CD4-positive, CD25-positive, alpha-beta regulatory T cell (primary cell): ENCODE results near the gene DYNLRB1. TPM values are rescaled to one million over a fixed set of nuclear protein-coding genes. Genes with fewer than 3 reads are reported as not detected.

ENCODE experiments used
- ATAC-seq, 2 donors: fragments of 150-1000 bp; cut with Tn5 transposase; one replicate each; pipeline ENCODE4 v1.10.0; 2021; ENCODE audit warnings: low read depth in 2 of 2, moderate number of reproducible peaks in 2 of 2, moderate library complexity in 1 of 2
- DNase-seq, 3 donors: peaks; one replicate each; pipeline versions ENCODE4 v3.0.0 to v3.0.0-alpha.2; 2012 to 2022; ENCODE audit warnings: mixed read lengths in 1 of 3
- H3K27ac ChIP-seq: one replicate; pipeline ENCODE4 v1.7.0; 2013; ENCODE audit warnings: mild to moderate bottlenecking, low read length; ENCODE audit not compliant: insufficient read depth, poor library complexity, severe bottlenecking
- H3K27me3 ChIP-seq: one replicate; pipeline ENCODE4 v1.7.0; 2013; ENCODE audit warnings: low read length; ENCODE audit not compliant: control insufficient read depth, insufficient read depth
- H3K36me3 ChIP-seq: one replicate; pipeline ENCODE4 v1.7.0; 2013; ENCODE audit warnings: mild to moderate bottlenecking, low read length, moderate library complexity; ENCODE audit not compliant: control insufficient read depth, insufficient read depth
- H3K4me1 ChIP-seq: 2 replicates; pipeline ENCODE4 v1.7.0; 2013; ENCODE audit warnings: mild to moderate bottlenecking, low read length; ENCODE audit not compliant: insufficient read depth, control insufficient read depth, poor library complexity, severe bottlenecking
- H3K4me3 ChIP-seq: one replicate; pipeline ENCODE4 v1.7.0; 2013; ENCODE audit warnings: low read depth, mild to moderate bottlenecking, low read length, moderate library complexity
- H3K9me3 ChIP-seq, 2 experiments: 1 replicate in 1 of 2; 2 replicates in 1 of 2; pipeline ENCODE4 v1.7.0; 2013; ENCODE audit warnings: low read length in 2 of 2, mild to moderate bottlenecking in 1 of 2, moderate library complexity in 1 of 2; ENCODE audit not compliant: control insufficient read depth in 2 of 2
- H3K27ac Mint-ChIP-seq, 3 donors: one replicate each; pipeline ENCODE4 v1.8.0; 2020 to 2022; ENCODE audit warnings: mild to moderate bottlenecking in 3 of 3, mixed read lengths in 3 of 3, moderate library complexity in 2 of 3
- H3K27me3 Mint-ChIP-seq: one replicate; pipeline ENCODE4 v1.8.0; 2022; ENCODE audit warnings: mild to moderate bottlenecking, mixed read lengths
- H3K36me3 Mint-ChIP-seq: one replicate; pipeline ENCODE4 v1.8.0; 2020; ENCODE audit warnings: mixed read lengths
- H3K4me1 Mint-ChIP-seq, 4 donors: one replicate each; pipeline ENCODE4 v1.8.0; 2020 to 2022; ENCODE audit warnings: mixed read lengths in 4 of 4, mild to moderate bottlenecking in 1 of 4
- H3K4me3 Mint-ChIP-seq, 4 donors: one replicate each; pipeline ENCODE4 v1.8.0; 2020 to 2022; ENCODE audit warnings: mild to moderate bottlenecking in 4 of 4, mixed read lengths in 4 of 4, moderate library complexity in 3 of 4
- H3K9me3 Mint-ChIP-seq, 7 donors: one replicate each; pipeline ENCODE4 v1.8.0; 2020 to 2022; ENCODE audit warnings: mixed read lengths in 7 of 7, mild to moderate bottlenecking in 3 of 7, moderate library complexity in 2 of 7
- polyA plus RNA-seq, 4 donors: library from polyadenylated mRNA; unstranded; fragments of 300-500 nt; fragmentation: Illumina TruSeq; gene quantifications; one replicate each; pipeline ENCODE4 v1.2.3, GENCODE V29; 2021
- total RNA-seq: library from RNA; stranded (reverse); gene quantifications from one replicate; pipeline ENCODE4 v1.2.3, GENCODE V29; 2022

The DYNLRB1 gene
- total and polyA plus RNA-seq, 5 donors from 2014 or later = 82.6 to 369 (median 350) TPM

DNA sequence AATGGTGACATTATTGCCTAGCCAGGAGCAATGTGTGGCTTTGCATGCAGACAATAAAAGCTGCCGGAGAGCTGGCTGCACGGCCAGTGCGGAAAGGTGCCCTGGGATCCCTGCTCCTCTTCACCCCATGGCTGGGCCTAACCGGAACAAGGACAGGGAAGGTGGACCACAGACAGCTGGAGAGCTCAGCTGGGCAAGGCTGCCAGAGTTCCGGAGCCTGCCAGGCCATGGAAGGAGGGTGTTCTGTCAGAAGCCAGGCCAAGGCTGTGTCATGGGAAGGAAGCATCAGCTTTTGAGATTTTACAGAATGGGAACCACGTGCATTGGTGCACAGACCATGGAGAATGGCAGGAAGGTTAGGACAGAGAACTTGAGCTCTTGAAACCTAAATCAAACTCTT is 67.3 kb downstream of the DYNLRB1 start:
- H3K36me3 Mint-ChIP-seq = peaks cover 18% of the 10 kb centered on the region
- H3K4me1 ChIP-seq = peaks cover 31% of the 10 kb centered on the region
- H3K4me3 ChIP-seq = no peak overlapping the region
- ATAC-seq (no peak), DNase-seq (no peak)
- peaks cover 23% of the 10 kb centered on the region for H3K36me3 ChIP-seq
- H3K27me3 ChIP-seq = no peaks in the 10 kb centered on the region
- peaks cover 14 to 36% (median 27%) of the 10 kb centered on the region in 4 donors for H3K4me1 Mint-ChIP-seq
- H3K9me3 ChIP-seq = no peaks in the 10 kb centered on the region
- H3K4me3 Mint-ChIP-seq = no peak overlapping the region
- H3K27ac ChIP-seq = no peak overlapping the region
- no peaks in the 10 kb centered on the region for H3K27me3 Mint-ChIP-seq
- peak overlapping the region in 1 of 3 donors; percentile 59 for H3K27ac Mint-ChIP-seq
- no peaks in the 10 kb centered on the region for H3K9me3 Mint-ChIP-seq

DNA sequence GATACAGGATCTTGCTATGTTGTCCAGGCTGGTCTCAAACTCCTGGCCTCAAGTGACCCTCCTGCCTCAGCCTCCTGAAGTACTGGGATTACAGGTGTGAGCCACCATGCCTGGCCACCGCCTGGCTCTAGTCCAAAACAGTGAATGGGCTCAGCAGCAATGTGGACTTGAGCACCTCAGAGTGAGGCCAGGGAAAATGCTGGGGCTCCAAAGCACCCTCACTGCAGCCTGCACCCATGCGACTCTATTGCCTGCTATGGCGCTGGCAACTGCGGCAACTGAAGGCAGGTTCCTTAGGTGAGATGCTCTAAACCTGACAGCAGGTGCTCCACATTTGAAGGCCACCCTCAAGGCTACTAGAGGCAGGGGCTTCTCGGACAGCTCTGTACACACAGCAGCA is 68.8 kb downstream of the DYNLRB1 start:
- Mint-ChIP-seq H3K4me1 (peaks cover 6 to 25% (median 18%) of the 10 kb centered on the region in 4 donors), H3K27me3 (no peaks in the 10 kb centered on the region), H3K9me3 (no peaks in the 10 kb centered on the region), H3K27ac (peak overlapping the region in 2 of 3 donors; percentile 6 to 24), H3K36me3 (peaks cover 18% of the 10 kb centered on the region), H3K4me3 (peak overlapping the region in 1 of 4 donors; percentile 10)
- Histone ChIP-seq H3K27me3 (no peaks in the 10 kb centered on the region), H3K4me1 (peaks cover 21% of the 10 kb centered on the region), H3K4me3 (no peak overlapping the region), H3K9me3 (no peaks in the 10 kb centered on the region), H3K36me3 (peaks cover 23% of the 10 kb centered on the region), H3K27ac (no peak overlapping the region)
- no peak for DNase-seq
- no peak for ATAC-seq

DNA sequence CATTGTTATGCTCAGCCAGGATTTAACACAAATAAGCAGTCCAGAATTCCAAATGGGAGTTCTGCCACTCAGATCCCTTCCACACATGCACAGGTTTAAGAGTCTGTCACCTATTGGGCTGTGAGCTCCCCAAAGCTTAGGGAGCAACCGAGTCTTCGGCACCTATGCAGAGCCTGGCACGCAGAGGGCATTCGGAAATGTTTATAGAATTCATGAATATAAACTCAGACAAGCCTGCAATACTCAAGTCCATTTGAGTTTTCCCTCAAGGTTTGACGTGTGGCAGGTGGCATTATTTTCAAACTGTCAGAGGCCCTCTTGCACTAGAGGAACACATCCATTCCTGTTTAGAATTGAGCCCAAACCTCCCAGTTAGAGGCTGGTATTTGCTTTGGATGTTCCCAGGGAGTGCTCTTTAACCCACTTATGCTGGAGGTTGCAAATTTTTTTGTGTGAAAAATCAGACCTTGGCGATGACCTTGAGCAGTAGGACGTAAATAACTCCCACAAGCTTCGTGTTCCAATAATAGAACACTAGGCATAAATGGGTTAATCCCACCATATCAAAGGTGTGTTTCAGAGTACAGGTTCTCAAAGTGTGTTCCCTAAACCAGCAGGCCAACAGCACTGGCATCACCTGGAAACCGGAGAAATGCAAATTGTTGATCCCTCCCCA is 70.4 kb downstream of the DYNLRB1 start:
- peaks cover 0 to 9% (median 4%) of the 10 kb centered on the region in 4 donors for H3K4me1 Mint-ChIP-seq
- no peaks in the 10 kb centered on the region for H3K27me3 ChIP-seq
- H3K9me3 Mint-ChIP-seq = no peaks in the 10 kb centered on the region
- peaks cover 6% of the 10 kb centered on the region for H3K4me1 ChIP-seq
- H3K27ac ChIP-seq = no peak overlapping the region
- no peak overlapping the region for H3K4me3 Mint-ChIP-seq
- H3K36me3 ChIP-seq = peaks cover 23% of the 10 kb centered on the region
- DNase-seq = no peak
- H3K4me3 ChIP-seq = no peak overlapping the region
- peaks cover 13% of the 10 kb centered on the region for H3K36me3 Mint-ChIP-seq
- H3K9me3 ChIP-seq = no peaks in the 10 kb centered on the region
- no peak for ATAC-seq
- H3K27me3 Mint-ChIP-seq = no peaks in the 10 kb centered on the region
- H3K27ac Mint-ChIP-seq = no peak overlapping the region

Other genes starting within 250 kb of the DYNLRB1 start
- gene AHCY, start 213.1 kb upstream of the DYNLRB1 start, total RNA-seq = 15.4 TPM
- gene AHCY, start 213.1 kb upstream of the DYNLRB1 start, polyA plus RNA-seq = 10 to 100 TPM; 23.4 to 30.4 (median 26.8) TPM
- 58.1 TPM for gene ITCH, start 153.1 kb upstream of the DYNLRB1 start, total RNA-seq
- gene ITCH, start 153.1 kb upstream of the DYNLRB1 start, polyA plus RNA-seq = 10 to 100 TPM; 12.4 to 26.8 (median 14.7) TPM
- gene MAP1LC3A, start 42.3 kb downstream of the DYNLRB1 start, total RNA-seq = 23.9 TPM
- gene MAP1LC3A, start 42.3 kb downstream of the DYNLRB1 start, polyA plus RNA-seq = 10 to 100 TPM in 1 of 4 donors, 1 to 10 TPM in 3; 3.9 to 11.5 (median 5.4) TPM
- gene PIGU, start 160.7 kb downstream of the DYNLRB1 start, total RNA-seq = 9.7 TPM
- gene PIGU, start 160.7 kb downstream of the DYNLRB1 start, polyA plus RNA-seq = 10 to 100 TPM; 33.9 to 44.6 (median 40.1) TPM
- gene TP53INP2, start 187.9 kb downstream of the DYNLRB1 start, total RNA-seq = 60.9 TPM
- gene TP53INP2, start 187.9 kb downstream of the DYNLRB1 start, polyA plus RNA-seq = under 1 TPM; 0.37 to 0.77 (median 0.47) TPM